Measurements from ENCODE around the gene FRRS1L.

DNA sequence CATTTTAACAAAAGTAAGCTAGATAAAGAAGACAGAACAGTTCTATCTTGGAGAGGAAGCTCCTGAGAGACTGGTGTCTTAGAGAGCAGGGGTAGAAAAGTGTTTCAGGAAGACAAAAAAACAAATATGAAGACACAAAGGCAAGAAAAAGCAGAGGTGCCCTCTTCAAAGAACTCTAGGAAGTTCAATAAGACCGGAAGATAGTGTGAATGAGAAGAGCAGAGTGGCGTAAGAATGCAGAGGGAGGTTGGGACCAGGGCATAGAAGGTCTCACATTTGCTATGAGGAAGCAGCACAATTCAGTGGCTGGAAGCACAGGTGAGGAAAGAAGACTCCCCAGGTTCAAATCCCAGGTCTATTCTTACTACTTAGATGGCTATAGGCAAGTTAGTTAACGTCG, 69.9 kb downstream of the FRRS1L start:
- TF ChIP-seq, protein P1, sequence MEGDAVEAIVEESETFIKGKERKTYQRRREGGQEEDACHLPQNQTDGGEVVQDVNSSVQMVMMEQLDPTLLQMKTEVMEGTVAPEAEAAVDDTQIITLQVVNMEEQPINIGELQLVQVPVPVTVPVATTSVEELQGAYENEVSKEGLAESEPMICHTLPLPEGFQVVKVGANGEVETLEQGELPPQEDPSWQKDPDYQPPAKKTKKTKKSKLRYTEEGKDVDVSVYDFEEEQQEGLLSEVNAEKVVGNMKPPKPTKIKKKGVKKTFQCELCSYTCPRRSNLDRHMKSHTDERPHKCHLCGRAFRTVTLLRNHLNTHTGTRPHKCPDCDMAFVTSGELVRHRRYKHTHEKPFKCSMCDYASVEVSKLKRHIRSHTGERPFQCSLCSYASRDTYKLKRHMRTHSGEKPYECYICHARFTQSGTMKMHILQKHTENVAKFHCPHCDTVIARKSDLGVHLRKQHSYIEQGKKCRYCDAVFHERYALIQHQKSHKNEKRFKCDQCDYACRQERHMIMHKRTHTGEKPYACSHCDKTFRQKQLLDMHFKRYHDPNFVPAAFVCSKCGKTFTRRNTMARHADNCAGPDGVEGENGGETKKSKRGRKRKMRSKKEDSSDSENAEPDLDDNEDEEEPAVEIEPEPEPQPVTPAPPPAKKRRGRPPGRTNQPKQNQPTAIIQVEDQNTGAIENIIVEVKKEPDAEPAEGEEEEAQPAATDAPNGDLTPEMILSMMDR (conservative IDR thresholded peaks at IDR 0.05; ENCODE audit: low read depth, low read length): no peak
- TF ChIP-seq POLR2A (IDR thresholded peaks at IDR 0.05; ENCODE audit: low read depth, low read length) (no peak), BHLHE40 (IDR thresholded peaks at IDR 0.05; ENCODE audit: low read depth, low read length) (no peak)
- TF ChIP-seq, protein P2, sequence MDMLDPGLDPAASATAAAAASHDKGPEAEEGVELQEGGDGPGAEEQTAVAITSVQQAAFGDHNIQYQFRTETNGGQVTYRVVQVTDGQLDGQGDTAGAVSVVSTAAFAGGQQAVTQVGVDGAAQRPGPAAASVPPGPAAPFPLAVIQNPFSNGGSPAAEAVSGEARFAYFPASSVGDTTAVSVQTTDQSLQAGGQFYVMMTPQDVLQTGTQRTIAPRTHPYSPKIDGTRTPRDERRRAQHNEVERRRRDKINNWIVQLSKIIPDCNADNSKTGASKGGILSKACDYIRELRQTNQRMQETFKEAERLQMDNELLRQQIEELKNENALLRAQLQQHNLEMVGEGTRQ (IDR thresholded peaks at IDR 0.05; ENCODE audit: low read depth, low read length): no peak
- TF ChIP-seq, protein P3, sequence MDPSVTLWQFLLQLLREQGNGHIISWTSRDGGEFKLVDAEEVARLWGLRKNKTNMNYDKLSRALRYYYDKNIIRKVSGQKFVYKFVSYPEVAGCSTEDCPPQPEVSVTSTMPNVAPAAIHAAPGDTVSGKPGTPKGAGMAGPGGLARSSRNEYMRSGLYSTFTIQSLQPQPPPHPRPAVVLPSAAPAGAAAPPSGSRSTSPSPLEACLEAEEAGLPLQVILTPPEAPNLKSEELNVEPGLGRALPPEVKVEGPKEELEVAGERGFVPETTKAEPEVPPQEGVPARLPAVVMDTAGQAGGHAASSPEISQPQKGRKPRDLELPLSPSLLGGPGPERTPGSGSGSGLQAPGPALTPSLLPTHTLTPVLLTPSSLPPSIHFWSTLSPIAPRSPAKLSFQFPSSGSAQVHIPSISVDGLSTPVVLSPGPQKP (IDR thresholded peaks at IDR 0.05; ENCODE audit: borderline replicate concordance, low read depth, low read length): no peak

Data from IMR-90 (cell line).